ENCODE measurements around the gene GGT6.

GGT6 gene

GRCh38 chr17:4573669-4574068, 13.3 kb upstream of the GGT6 start:
- DNase-seq (ENCODE audit: low read depth in 3 of 3), result peak; percentile 33 to 52 (median 46)

- no peak for DNase-seq (ENCODE audit: low read depth in 3 of 3)
These were observed 12.7 kb upstream of the GGT6 start for GRCh38 chr17:4573115-4573514.

GRCh38 chr17:4572131-4572530, 11.8 kb upstream of the GGT6 start:
- no peak for DNase-seq (ENCODE audit: low read depth in 3 of 3)

GRCh38 chr17:4569591-4569990, 9.2 kb upstream of the GGT6 start:
- no peak for DNase-seq (ENCODE audit: low read depth in 3 of 3)

GRCh38 chr17:4566785-4567184, 6.4 kb upstream of the GGT6 start:
- DNase-seq (ENCODE audit: low read depth in 3 of 3), result peak in 1 of 3 experiments; percentile 21

- peak in 2 of 3 experiments; percentile 13 to 17 for DNase-seq (ENCODE audit: low read depth in 3 of 3)
These were observed 5.1 kb upstream of the GGT6 start for GRCh38 chr17:4565209-4566141.

- DNase-seq (ENCODE audit: low read depth in 3 of 3), result no peak
These were observed 1.9 kb upstream of the GGT6 start for GRCh38 chr17:4562015-4562969.

- no peak for DNase-seq (ENCODE audit: low read depth in 3 of 3)
These were observed 470 bp upstream of the GGT6 start for GRCh38 chr17:4560837-4561256.

GRCh38 chr17:4559966-4560365, 411 bp downstream of the GGT6 start:
- DNase-seq (ENCODE audit: low read depth in 3 of 3), result no peak

- DNase-seq (ENCODE audit: low read depth in 3 of 3), result no peak
These were observed 1.1 kb downstream of the GGT6 start for GRCh38 chr17:4559139-4559791.

GRCh38 chr17:4558347-4558971, 1.9 kb downstream of the GGT6 start:
- no peak for DNase-seq (ENCODE audit: low read depth in 3 of 3)

- DNase-seq (ENCODE audit: low read depth in 3 of 3), result no peak
These were observed 2.6 kb downstream of the GGT6 start for GRCh38 chr17:4557626-4558346.

- no peak for DNase-seq (ENCODE audit: low read depth in 3 of 3)
These were observed 3.4 kb downstream of the GGT6 start for GRCh38 chr17:4556996-4557395.

GRCh38 chr17:4555873-4556759, 4.3 kb downstream of the GGT6 start:
- no peak for DNase-seq (ENCODE audit: low read depth in 3 of 3)

- DNase-seq (ENCODE audit: low read depth in 3 of 3), result peak; percentile 94 to 97 (median 95)
These were observed 5.2 kb downstream of the GGT6 start, which contains the start of gene MYBBP1A for GRCh38 chr17:4554997-4555799. Gene MYBBP1A (minus strand): TSS chr17:4555384. CDS start chr17:4555324, 60 bp downstream.

- DNase-seq (ENCODE audit: low read depth in 3 of 3), result no peak
These were observed 5.9 kb downstream of the GGT6 start for GRCh38 chr17:4554441-4554996.

- DNase-seq (ENCODE audit: low read depth in 3 of 3), result no peak
These were observed 6.7 kb downstream of the GGT6 start for GRCh38 chr17:4553669-4554068.

- no peak for DNase-seq (ENCODE audit: low read depth in 3 of 3)
These were observed 8.4 kb downstream of the GGT6 start for GRCh38 chr17:4551796-4552525.
